Esophagus (tissue), 2 donors: ENCODE results near the gene PTBP2. TPM values are rescaled to one million over a fixed set of nuclear protein-coding genes. Genes with fewer than 3 reads are reported as not detected.

Experiments used
- H3K27ac ChIP-seq, 2 donors: one replicate each; pipeline ENCODE4 v1.5.1; 2013; ENCODE audit warnings: low read depth in 2 of 2, mild to moderate bottlenecking in 2 of 2, inconsistent platforms in 1 of 2, low read length in 1 of 2, moderate library complexity in 1 of 2
- H3K27me3 ChIP-seq, 2 donors: one replicate each; pipeline ENCODE4 v1.6.1; 2013; ENCODE audit warnings: low read length in 2 of 2, control low read depth in 1 of 2, mild to moderate bottlenecking in 1 of 2; ENCODE audit not compliant: insufficient read depth in 2 of 2, control insufficient read depth in 1 of 2
- H3K36me3 ChIP-seq, 2 donors: one replicate each; pipeline ENCODE4 v1.6.1; 2013; ENCODE audit warnings: low read length in 1 of 2; ENCODE audit not compliant: control insufficient read depth in 2 of 2, insufficient read depth in 2 of 2
- H3K4me1 ChIP-seq, 2 donors: one replicate each; pipeline ENCODE4 v1.6.1; 2013; ENCODE audit warnings: low read length in 1 of 2; ENCODE audit not compliant: control insufficient read depth in 2 of 2, insufficient read depth in 2 of 2
- H3K4me3 ChIP-seq, 2 donors: one replicate each; pipeline ENCODE4 v1.5.1; 2013; ENCODE audit warnings: low read length in 2 of 2, mild to moderate bottlenecking in 2 of 2, low read depth in 1 of 2, moderate library complexity in 1 of 2
- H3K9me3 ChIP-seq, 2 donors: one replicate each; pipeline ENCODE4 v1.6.1; 2013; ENCODE audit warnings: mild to moderate bottlenecking in 2 of 2, low read depth in 1 of 2, low read length in 1 of 2, moderate library complexity in 1 of 2; ENCODE audit not compliant: control insufficient read depth in 2 of 2, insufficient read depth in 1 of 2
- WGBS, 2 donors: extraction: QIAGEN DNeasy Blood & Tissue Kit; methylation state at CpG; one replicate each; pipeline ENCODE4 v1.1.7; 2013; 5-methylcytosine and 5-hydroxymethylcytosine counted together
- polyA plus RNA-seq, 2 donors: library from polyadenylated mRNA; stranded (reverse); fragments of 200-250 nt; gene quantifications; one replicate each; pipeline ENCODE4 v1.2.3, GENCODE V29; 2013
- donor health status: healthy with polysubstance abuse.
- donor health status: Bipolar disorder and iron deficiency.

Gene PTBP2
- polyA plus RNA-seq, 2 donors: 8.3 to 18.2 TPM

- no peaks in the 10 kb centered on the region for H3K36me3 ChIP-seq
- H3K4me1 ChIP-seq: no peaks in the 10 kb centered on the region
- H3K9me3 ChIP-seq: no peaks in the 10 kb centered on the region
- no peak overlapping the region for H3K27ac ChIP-seq
- no peak overlapping the region for H3K4me3 ChIP-seq
- 67 to 86% methylated on average over 2 of the region's 2 CpGs for WGBS, 2 donors
- H3K27me3 ChIP-seq: no peaks in the 10 kb centered on the region
Measured at GRCh38 chr1:96834986-96835385, 113.4 kb downstream of the PTBP2 start.

DNA sequence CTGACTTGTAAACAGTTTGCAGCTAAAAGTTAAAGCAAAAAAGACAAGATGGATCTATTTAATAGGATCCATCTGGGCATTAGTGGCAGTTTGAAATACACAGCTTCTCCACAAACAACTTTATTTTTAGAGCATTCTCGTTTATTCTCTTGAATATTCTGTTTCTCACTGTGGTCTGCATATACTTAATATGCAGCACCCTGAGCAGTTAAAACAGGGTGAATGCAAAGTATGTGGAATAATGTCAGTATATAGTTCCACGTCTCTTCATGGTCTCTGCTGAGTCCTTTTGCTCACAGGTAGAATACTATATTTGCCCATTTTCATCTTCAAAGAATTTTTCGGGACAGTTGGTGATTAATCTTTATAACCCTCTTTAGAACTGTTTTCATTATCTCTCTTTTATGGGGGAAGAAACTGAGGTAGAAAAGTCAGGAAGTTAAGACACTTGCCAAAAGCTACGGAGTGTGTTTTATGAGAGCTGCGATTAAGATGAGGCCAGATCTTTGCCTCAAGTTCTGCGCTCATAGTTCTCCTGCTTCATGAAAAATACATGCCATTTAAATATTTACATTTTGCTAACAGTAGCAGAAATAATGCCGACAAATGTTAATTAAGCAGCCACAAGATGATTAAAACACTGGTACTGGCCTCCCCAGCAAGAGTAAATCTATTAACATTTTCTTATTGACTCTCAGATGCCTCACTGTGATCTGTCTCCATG is 115.6 kb downstream of the PTBP2 start:
- Histone ChIP-seq H3K4me3 (no peak overlapping the region), H3K4me1 (no peaks in the 10 kb centered on the region), H3K9me3 (no peaks in the 10 kb centered on the region), H3K27me3 (no peaks in the 10 kb centered on the region), H3K27ac (no peak overlapping the region), H3K36me3 (no peaks in the 10 kb centered on the region)
- WGBS, 2 donors: 64 to 71% methylated on average over 7 of the region's 7 CpGs

DNA sequence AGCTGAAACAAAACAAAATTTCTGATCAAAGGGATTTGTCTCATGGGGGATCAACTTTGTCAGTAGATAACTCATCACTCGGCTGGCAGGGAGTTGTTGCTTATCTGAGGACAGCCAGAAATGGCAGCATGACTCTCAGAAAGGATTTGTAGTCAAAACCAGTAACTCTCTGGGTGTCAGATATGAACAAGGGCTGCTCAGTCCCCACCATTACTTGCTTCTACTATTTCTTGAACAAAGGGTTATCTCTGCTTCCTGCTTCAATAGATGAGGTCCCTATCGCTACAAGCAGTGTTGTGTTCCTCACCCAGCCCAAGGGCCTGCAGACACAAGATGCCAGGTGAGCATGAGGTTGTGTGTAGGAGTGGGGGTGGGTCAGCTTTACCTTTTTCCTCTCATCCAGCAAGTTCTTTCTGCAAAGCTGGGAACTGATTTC is 116.2 kb downstream of the PTBP2 start:
- Histone ChIP-seq H3K27me3 (no peaks in the 10 kb centered on the region), H3K9me3 (no peaks in the 10 kb centered on the region), H3K4me1 (no peaks in the 10 kb centered on the region), H3K27ac (no peak overlapping the region), H3K4me3 (no peak overlapping the region), H3K36me3 (no peaks in the 10 kb centered on the region)
- WGBS, 2 donors: 58 to 59% methylated on average over 2 of the region's 2 CpGs

DNA sequence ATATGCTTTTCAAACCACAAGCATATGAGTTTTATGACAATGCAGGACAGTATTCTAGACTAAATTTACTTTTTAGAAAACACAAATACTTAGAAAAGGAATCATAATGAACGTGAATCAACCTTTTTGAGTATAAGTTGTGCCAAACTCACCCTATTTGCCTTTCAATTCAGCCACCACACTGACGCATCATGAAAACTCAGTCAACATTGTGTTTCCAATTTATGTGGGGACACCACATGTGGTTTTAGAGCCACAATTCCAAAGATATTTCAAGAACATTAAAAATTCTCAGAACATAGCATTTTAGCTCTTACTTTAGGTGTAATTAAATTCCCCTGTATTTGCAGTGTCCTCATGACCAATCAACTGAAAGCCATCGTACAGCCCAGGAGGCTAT is 118.8 kb downstream of the PTBP2 start:
- no peak overlapping the region for H3K27ac ChIP-seq
- 80 to 85% methylated on average over 3 of the region's 3 CpGs for WGBS, 2 donors
- no peaks in the 10 kb centered on the region for H3K4me1 ChIP-seq
- no peaks in the 10 kb centered on the region for H3K36me3 ChIP-seq
- H3K4me3 ChIP-seq: no peak overlapping the region
- no peaks in the 10 kb centered on the region for H3K9me3 ChIP-seq
- no peaks in the 10 kb centered on the region for H3K27me3 ChIP-seq

DNA sequence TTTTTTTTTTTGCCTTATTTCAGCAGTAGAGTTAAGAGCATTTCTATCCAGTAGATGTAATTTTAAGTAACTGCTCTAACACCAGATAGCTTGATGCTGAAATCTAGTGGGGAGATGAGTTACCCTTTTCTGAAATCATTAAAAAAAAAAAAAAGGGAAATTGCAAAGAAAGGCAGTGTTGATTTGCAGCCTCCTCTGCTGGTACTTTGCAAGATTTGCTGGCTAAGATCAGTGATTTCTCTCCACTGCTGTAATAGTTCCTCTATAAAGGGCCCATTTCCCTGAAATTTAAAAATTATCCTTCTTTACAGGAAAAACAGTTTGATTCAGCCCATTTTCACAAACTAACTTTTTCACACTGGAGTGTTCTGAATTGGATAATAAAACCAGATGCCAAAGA is 120.6 kb downstream of the PTBP2 start:
- no peak overlapping the region for H3K27ac ChIP-seq
- no peaks in the 10 kb centered on the region for H3K4me1 ChIP-seq
- no peaks in the 10 kb centered on the region for H3K9me3 ChIP-seq
- no peaks in the 10 kb centered on the region for H3K36me3 ChIP-seq
- H3K27me3 ChIP-seq: no peaks in the 10 kb centered on the region
- no peak overlapping the region for H3K4me3 ChIP-seq

GRCh38 chr1:96843196-96843595 is 121.6 kb downstream of the PTBP2 start:
- no peaks in the 10 kb centered on the region for H3K36me3 ChIP-seq
- WGBS, 2 donors: 76 to 77% methylated on average over 3 of the region's 3 CpGs
- H3K27me3 ChIP-seq: no peaks in the 10 kb centered on the region
- H3K4me3 ChIP-seq: no peak overlapping the region
- no peaks in the 10 kb centered on the region for H3K4me1 ChIP-seq
- H3K9me3 ChIP-seq: no peaks in the 10 kb centered on the region
- H3K27ac ChIP-seq: no peak overlapping the region

GRCh38 chr1:96843601-96844000 is 122.0 kb downstream of the PTBP2 start:
- Histone ChIP-seq H3K27me3 (no peaks in the 10 kb centered on the region), H3K4me3 (no peak overlapping the region), H3K36me3 (no peaks in the 10 kb centered on the region), H3K9me3 (no peaks in the 10 kb centered on the region), H3K4me1 (no peaks in the 10 kb centered on the region), H3K27ac (no peak overlapping the region)
- 86 to 92% methylated on average over 1 of the region's 1 CpG for WGBS, 2 donors

GRCh38 chr1:96845464-96845863 is 123.9 kb downstream of the PTBP2 start:
- 54 to 75% methylated on average over 8 of the region's 8 CpGs for WGBS, 2 donors
- H3K27me3 ChIP-seq: no peaks in the 10 kb centered on the region

GRCh38 chr1:96861836-96862235 is 140.3 kb downstream of the PTBP2 start:
- H3K4me1 ChIP-seq: peaks cover 0 to 3% of the 10 kb centered on the region in 2 donors
- H3K27ac ChIP-seq: no peak overlapping the region
- no peak overlapping the region for H3K4me3 ChIP-seq
- no peaks in the 10 kb centered on the region for H3K9me3 ChIP-seq
- H3K27me3 ChIP-seq: no peaks in the 10 kb centered on the region
- 83 to 88% methylated on average over 2 of the region's 2 CpGs for WGBS, 2 donors
- no peaks in the 10 kb centered on the region for H3K36me3 ChIP-seq

More at GRCh38 chr1:96845464-96845863, 123.9 kb downstream of the PTBP2 start:
- H3K27ac ChIP-seq: no peak overlapping the region
- no peaks in the 10 kb centered on the region for H3K9me3 ChIP-seq
- no peaks in the 10 kb centered on the region for H3K4me1 ChIP-seq
- no peaks in the 10 kb centered on the region for H3K36me3 ChIP-seq
- no peak overlapping the region for H3K4me3 ChIP-seq

- Histone ChIP-seq H3K9me3 (no peaks in the 10 kb centered on the region), H3K4me1 (peaks cover 0 to 3% of the 10 kb centered on the region in 2 donors), H3K4me3 (no peak overlapping the region), H3K27me3 (no peaks in the 10 kb centered on the region), H3K27ac (no peak overlapping the region), H3K36me3 (no peaks in the 10 kb centered on the region)
- WGBS, 2 donors: 80 to 85% methylated on average over 5 of the region's 5 CpGs
Measured at GRCh38 chr1:96863449-96863848, 141.9 kb downstream of the PTBP2 start.
